SK-N-MC (cell line): ENCODE data around the gene ATP2B2.

Experiments used
- EZH2 ChIP-seq: fragments of 200-600 bp; sonication (generic); IDR thresholded peaks from one replicate; pipeline ENCODE4 v1.6.1; 2017; ENCODE audit warnings: antibody characterized with exemption
- POLR2AphosphoS5 ChIP-seq: IDR thresholded peaks from 2 replicates; pipeline ENCODE4 v1.6.1; 2012; ENCODE audit warnings: mild to moderate bottlenecking, low read depth, low read length, borderline replicate concordance

DNA sequence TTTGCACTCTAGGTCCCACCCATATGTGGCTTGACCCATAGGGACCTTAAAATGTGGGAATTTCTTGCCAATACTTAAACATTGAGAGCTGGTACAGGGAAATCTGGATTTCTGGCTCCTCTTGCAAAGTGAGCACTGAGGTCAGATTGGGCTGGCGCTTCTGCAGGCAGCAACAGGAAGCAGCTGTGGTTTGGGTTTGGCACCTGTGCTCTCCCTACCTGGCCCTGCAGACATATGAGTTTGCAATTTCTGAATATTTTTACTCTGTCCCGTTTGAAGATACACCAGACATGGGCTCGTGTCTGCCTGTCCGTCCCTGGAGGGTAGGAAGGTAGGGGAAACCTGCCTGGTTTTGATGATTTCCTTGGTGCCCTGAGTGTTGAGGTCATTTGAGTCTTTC is 109.7 kb downstream of the ATP2B2 start:
- TF ChIP-seq POLR2AphosphoS5 = no peak
- TF ChIP-seq EZH2 = no peak
